Measurements from ENCODE around the gene LGR6.

DNA sequence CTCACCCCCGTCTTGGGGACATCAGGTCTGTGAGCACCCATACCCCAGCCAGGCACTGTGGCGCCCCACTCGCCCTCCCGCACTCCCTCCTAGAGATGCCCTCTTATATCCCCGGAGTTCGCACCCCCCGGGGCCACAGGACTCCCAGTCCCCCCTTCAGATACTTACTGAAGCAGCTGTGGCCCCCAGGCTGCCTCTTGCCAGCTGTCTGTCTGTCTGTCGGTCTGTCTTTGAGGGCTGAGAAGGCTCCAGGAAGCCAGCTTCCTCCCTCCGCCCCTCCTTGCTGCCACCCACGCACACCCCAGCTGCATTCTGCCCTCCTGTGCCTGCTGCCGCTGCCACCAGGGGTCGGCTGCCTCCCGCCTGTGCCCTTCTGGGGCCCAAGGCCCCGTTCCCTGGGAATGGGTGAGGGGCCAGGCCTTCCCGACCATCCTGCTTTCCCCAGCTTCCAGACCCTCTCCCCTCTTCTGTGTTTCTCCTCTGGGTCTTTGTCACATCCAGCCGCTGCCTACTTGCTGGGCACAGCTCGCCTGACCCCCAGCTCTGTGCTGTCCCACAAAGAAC lies 33.1 kb upstream of the LGR6 start, which contains the start of gene PTPN7:
- TF ChIP-seq, protein P1, sequence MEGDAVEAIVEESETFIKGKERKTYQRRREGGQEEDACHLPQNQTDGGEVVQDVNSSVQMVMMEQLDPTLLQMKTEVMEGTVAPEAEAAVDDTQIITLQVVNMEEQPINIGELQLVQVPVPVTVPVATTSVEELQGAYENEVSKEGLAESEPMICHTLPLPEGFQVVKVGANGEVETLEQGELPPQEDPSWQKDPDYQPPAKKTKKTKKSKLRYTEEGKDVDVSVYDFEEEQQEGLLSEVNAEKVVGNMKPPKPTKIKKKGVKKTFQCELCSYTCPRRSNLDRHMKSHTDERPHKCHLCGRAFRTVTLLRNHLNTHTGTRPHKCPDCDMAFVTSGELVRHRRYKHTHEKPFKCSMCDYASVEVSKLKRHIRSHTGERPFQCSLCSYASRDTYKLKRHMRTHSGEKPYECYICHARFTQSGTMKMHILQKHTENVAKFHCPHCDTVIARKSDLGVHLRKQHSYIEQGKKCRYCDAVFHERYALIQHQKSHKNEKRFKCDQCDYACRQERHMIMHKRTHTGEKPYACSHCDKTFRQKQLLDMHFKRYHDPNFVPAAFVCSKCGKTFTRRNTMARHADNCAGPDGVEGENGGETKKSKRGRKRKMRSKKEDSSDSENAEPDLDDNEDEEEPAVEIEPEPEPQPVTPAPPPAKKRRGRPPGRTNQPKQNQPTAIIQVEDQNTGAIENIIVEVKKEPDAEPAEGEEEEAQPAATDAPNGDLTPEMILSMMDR (IDR thresholded peaks at IDR 0.05 in 4 of 5, conservative IDR thresholded peaks at IDR 0.05 in 1 of 5) = no peak
- no peak for TF ChIP-seq POLR2A (IDR thresholded peaks at IDR 0.05)
